Measurements from ENCODE around the gene CGAS.
"Not testable (repeated sequence)": the region's sequence is repeated elsewhere in the genome, so short reads cannot be mapped to it uniquely, and the experiment has no call there.

The CGAS gene

GRCh38 chr6:73395875-73396274 lies 56.2 kb downstream of the CGAS start:
- DNase-seq (ENCODE audit: low spot score) = no peak

- DNase-seq (ENCODE audit: low spot score) = no peak
These were observed 57.3 kb downstream of the CGAS start, which contains the start of gene DDX43 for GRCh38 chr6:73394577-73395354. TSS of gene DDX43 (plus strand) at chr6:73394828. CDS start at chr6:73394906, 78 bp downstream.

- DNase-seq (ENCODE audit: low spot score) = no peak
These were observed 58.8 kb downstream of the CGAS start for GRCh38 chr6:73393278-73393677.

GRCh38 chr6:73392188-73392587 lies 59.9 kb downstream of the CGAS start:
- not testable (repeated sequence) for DNase-seq (ENCODE audit: low spot score)

- DNase-seq (ENCODE audit: low spot score) = peak; percentile 71
These were observed 60.4 kb downstream of the CGAS start for GRCh38 chr6:73391675-73392074.

- no peak for DNase-seq (ENCODE audit: low spot score)
These were observed 62.2 kb downstream of the CGAS start for GRCh38 chr6:73389854-73390253.

GRCh38 chr6:73388800-73389512 lies 63.1 kb downstream of the CGAS start:
- DNase-seq (ENCODE audit: low spot score) = peak; percentile 83

GRCh38 chr6:73388433-73388799 lies 63.7 kb downstream of the CGAS start:
- DNase-seq (ENCODE audit: low spot score) = no peak

GRCh38 chr6:73382462-73383113 lies 69.5 kb downstream of the CGAS start:
- no peak for DNase-seq (ENCODE audit: low spot score)

GRCh38 chr6:73381531-73381930 lies 70.6 kb downstream of the CGAS start:
- not testable (repeated sequence) for DNase-seq (ENCODE audit: low spot score)

GRCh38 chr6:73377225-73377624 lies 74.9 kb downstream of the CGAS start:
- DNase-seq (ENCODE audit: low spot score) = no peak

GRCh38 chr6:73375216-73375615 lies 76.9 kb downstream of the CGAS start:
- no peak for DNase-seq (ENCODE audit: low spot score)

All from SW480 (cell line).